ENCODE measurements around the gene HEPACAM2. TPM values are rescaled to one million over a fixed set of nuclear protein-coding genes. Genes with fewer than 3 reads are reported as not detected.

Gene HEPACAM2
- total RNA-seq, 4 donors from 2014 or later = not detected

DNA sequence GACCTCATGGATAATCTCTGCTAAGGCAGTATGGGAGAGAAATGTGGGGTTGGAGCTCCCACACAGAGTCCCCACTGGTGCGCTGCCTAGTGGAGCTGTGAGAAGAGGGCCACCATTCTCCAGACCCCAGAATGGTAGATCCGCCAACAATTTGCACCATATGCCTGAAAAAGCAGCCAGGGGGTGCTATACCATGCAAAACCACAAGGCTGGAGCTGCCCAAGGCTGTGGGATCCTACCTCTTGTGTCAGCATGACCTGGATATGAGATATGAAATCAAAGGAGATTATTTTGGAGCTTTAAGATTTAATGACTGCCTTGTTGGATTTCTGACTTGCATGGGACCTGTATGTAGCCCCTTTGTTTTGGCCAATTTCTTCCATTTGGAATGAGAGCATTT, 51.0 kb downstream of the HEPACAM2 start:
- Histone ChIP-seq H3K27me3 (no peaks in the 10 kb centered on the region), H3K27ac (replicated peaks in 1 of 4) (no peak overlapping the region), H3K4me3 (no peak overlapping the region), H3K36me3 (no peaks in the 10 kb centered on the region), H3K4me1 (no peaks in the 10 kb centered on the region), H3K9me3 (peaks cover 0 to 23% (median 11%) of the 10 kb centered on the region in 4 donors)
- 91% methylated on average over 2 of the region's 2 CpGs for WGBS
- intact Hi-C loops (cut with DNase I) = no loop called here
- no peak for DNase-seq (ENCODE audit: extremely low spot score)
- TF ChIP-seq POLR2A (IDR thresholded peaks at IDR 0.05; ENCODE audit: low read depth) (no peak), EP300 (IDR thresholded peaks at IDR 0.05) (no peak), POLR2AphosphoS5 (IDR thresholded peaks at IDR 0.05) (no peak)
- TF ChIP-seq, protein P1, sequence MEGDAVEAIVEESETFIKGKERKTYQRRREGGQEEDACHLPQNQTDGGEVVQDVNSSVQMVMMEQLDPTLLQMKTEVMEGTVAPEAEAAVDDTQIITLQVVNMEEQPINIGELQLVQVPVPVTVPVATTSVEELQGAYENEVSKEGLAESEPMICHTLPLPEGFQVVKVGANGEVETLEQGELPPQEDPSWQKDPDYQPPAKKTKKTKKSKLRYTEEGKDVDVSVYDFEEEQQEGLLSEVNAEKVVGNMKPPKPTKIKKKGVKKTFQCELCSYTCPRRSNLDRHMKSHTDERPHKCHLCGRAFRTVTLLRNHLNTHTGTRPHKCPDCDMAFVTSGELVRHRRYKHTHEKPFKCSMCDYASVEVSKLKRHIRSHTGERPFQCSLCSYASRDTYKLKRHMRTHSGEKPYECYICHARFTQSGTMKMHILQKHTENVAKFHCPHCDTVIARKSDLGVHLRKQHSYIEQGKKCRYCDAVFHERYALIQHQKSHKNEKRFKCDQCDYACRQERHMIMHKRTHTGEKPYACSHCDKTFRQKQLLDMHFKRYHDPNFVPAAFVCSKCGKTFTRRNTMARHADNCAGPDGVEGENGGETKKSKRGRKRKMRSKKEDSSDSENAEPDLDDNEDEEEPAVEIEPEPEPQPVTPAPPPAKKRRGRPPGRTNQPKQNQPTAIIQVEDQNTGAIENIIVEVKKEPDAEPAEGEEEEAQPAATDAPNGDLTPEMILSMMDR (IDR thresholded peaks at IDR 0.05) = no peak

DNA sequence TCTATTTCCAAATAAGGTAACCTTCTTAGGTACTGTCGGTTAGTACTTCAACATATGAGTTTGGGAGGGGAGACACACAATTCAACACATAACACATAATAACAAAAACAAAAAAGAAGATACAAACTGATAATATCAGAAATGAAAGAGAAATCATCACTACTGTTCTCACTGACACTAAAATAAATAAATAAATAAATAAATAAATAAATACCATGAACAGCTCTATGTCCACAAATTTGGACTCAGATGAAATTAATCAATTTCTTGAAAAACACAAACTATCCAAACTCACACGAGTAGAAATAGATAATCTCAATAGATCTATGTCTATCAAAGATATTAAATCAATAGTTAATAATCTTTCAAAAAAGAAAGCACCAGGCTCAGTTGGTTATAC, 53.6 kb downstream of the HEPACAM2 start:
- TF ChIP-seq POLR2AphosphoS5 (IDR thresholded peaks at IDR 0.05) (no peak), EP300 (IDR thresholded peaks at IDR 0.05) (no peak), POLR2A (IDR thresholded peaks at IDR 0.05; ENCODE audit: low read depth) (no peak)
- TF ChIP-seq, protein P1 (IDR thresholded peaks at IDR 0.05) = no peak
- intact Hi-C loops (cut with DNase I) = no loop called here
- WGBS = 54% methylated on average over 2 of the region's 2 CpGs
- H3K36me3 ChIP-seq = no peaks in the 10 kb centered on the region
- H3K4me1 ChIP-seq = no peaks in the 10 kb centered on the region
- DNase-seq (ENCODE audit: extremely low spot score) = no peak
- H3K4me3 ChIP-seq = no peak overlapping the region
- no peaks in the 10 kb centered on the region for H3K27me3 ChIP-seq
- H3K27ac ChIP-seq (replicated peaks in 1 of 4) = no peak overlapping the region
- peaks cover 0 to 32% (median 11%) of the 10 kb centered on the region in 4 donors for H3K9me3 ChIP-seq

DNA sequence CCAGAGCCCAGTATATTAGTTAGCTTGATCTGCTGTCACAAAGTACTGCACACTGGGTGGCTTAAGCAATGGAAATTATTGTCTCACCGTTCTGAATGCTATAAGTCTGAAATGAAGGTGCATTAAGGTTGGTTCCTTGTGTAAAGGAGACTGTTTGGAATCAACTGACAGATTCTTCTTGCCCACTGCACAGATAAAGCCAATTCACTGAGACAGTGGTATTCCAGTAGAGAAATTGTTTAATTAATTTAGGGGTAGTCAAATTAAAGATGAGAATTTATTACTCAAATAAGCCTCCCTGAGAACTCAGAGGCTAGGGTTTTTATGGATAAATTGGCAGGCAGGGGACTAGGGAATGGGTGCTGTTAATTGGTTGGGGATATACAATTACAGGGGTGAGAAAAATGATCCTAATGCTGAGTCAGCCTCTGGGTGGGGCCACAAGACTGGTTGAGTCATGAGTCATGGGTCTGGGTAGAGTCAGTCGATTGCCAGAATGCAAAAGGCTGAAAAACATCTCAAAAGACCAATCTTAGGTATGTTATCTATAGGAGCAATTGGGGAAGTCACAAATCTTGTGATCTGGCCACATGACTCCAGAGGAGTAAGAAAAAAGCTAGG, 54.6 kb downstream of the HEPACAM2 start:
- TF ChIP-seq, protein P1 (IDR thresholded peaks at IDR 0.05) = no peak
- TF ChIP-seq POLR2A (IDR thresholded peaks at IDR 0.05; ENCODE audit: low read depth) (no peak), EP300 (IDR thresholded peaks at IDR 0.05) (no peak), POLR2AphosphoS5 (IDR thresholded peaks at IDR 0.05) (no peak)
- intact Hi-C loops (cut with DNase I) = no loop called here
- no peaks in the 10 kb centered on the region for H3K4me1 ChIP-seq
- no peaks in the 10 kb centered on the region for H3K36me3 ChIP-seq
- 52% methylated on average over 2 of the region's 2 CpGs for WGBS
- peaks cover 0 to 32% (median 11%) of the 10 kb centered on the region in 4 donors for H3K9me3 ChIP-seq
- H3K27me3 ChIP-seq = no peaks in the 10 kb centered on the region
- no peak for DNase-seq (ENCODE audit: extremely low spot score)
- H3K27ac ChIP-seq (replicated peaks in 1 of 4) = no peak overlapping the region
- no peak overlapping the region for H3K4me3 ChIP-seq

DNA sequence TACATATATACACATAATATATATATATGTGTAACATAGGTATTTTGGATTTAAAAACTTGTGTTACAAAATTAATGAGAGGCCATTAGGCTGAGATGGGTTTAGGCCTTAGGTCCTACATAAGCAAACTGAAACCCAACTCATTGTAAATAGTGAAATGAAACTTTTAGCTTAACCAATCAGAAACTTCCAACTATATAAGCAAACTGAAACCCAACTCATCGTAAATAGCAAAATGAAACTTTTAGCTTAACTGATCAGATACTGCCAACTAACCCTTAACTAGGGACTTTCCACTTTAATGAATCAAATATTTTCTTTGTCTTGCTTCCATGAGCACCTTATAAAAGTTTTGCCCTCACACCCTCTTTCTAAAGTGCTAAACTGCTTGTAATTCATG, 60.8 kb downstream of the HEPACAM2 start:
- H3K27ac ChIP-seq (replicated peaks in 1 of 4) = no peak overlapping the region
- intact Hi-C loops (cut with DNase I) = no loop called here
- no peaks in the 10 kb centered on the region for H3K36me3 ChIP-seq
- H3K4me1 ChIP-seq = no peaks in the 10 kb centered on the region
- H3K4me3 ChIP-seq = no peak overlapping the region
- TF ChIP-seq POLR2A (IDR thresholded peaks at IDR 0.05; ENCODE audit: low read depth) = no peak
- no peak for DNase-seq (ENCODE audit: extremely low spot score)
- peaks cover 0 to 20% (median 0%) of the 10 kb centered on the region in 4 donors for H3K9me3 ChIP-seq
- WGBS = 69% methylated on average over 1 of the region's 1 CpG
- no peaks in the 10 kb centered on the region for H3K27me3 ChIP-seq

DNA sequence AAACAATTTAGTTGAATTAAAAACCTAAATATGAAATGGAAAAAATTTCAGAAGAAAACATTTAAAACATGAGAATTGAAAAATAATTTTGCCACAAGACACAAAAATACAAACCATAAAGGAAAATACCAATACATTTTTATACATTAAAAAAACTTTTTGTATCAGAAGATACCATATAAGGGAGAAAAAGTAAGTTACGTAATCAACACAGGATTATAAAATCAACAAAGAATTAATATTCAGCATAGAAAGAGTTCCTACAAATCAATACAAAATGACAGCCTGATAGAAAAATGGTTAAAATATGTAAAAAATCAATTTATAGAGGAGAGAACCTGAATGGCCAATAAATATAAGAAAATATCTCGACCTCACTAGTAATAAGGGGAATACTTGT, 61.5 kb downstream of the HEPACAM2 start:
- no peak for TF ChIP-seq EP300 (IDR thresholded peaks at IDR 0.05)
- TF ChIP-seq, protein P1 (IDR thresholded peaks at IDR 0.05) = no peak
- no peak for TF ChIP-seq POLR2A (IDR thresholded peaks at IDR 0.05; ENCODE audit: low read depth)
- TF ChIP-seq POLR2AphosphoS5 (IDR thresholded peaks at IDR 0.05) = no peak
- no peak for DNase-seq (ENCODE audit: extremely low spot score)
- no peak overlapping the region for H3K4me3 ChIP-seq
- no peak overlapping the region for H3K27ac ChIP-seq (replicated peaks in 1 of 4)
- WGBS = 86% methylated on average over 2 of the region's 2 CpGs
- H3K4me1 ChIP-seq = no peaks in the 10 kb centered on the region
- intact Hi-C loops (cut with DNase I) = no loop called here
- no peaks in the 10 kb centered on the region for H3K27me3 ChIP-seq
- peaks cover 0 to 13% (median 0%) of the 10 kb centered on the region in 4 donors for H3K9me3 ChIP-seq
- no peaks in the 10 kb centered on the region for H3K36me3 ChIP-seq
